Ovary (tissue), 3 donors: ENCODE results near the gene RIC1.
"Not testable (repeated sequence)": the region's sequence is repeated elsewhere in the genome, so short reads cannot be mapped to it uniquely, and the experiment has no call there.

Source experiments
- CTCF ChIP-seq, 3 donors: fragments of 450-650 bp in 2 of 3; fragments of 200-600 bp in 1 of 3; IDR thresholded peaks; one replicate each; pipeline versions ENCODE4 v1.5.1 to v1.8.0; 2016 to 2022; ENCODE audit warnings: antibody characterized with exemption in 3 of 3, mild to moderate bottlenecking in 1 of 3
- EP300 ChIP-seq: sonication (generic); formaldehyde crosslinking; IDR thresholded peaks from one replicate; pipeline ENCODE4 v1.6.1; 2017; ENCODE audit warnings: antibody characterized with exemption
- POLR2A ChIP-seq: fragments of 450-650 bp; IDR thresholded peaks from one replicate; pipeline ENCODE4 v1.6.1; 2017; ENCODE audit warnings: antibody characterized with exemption, mild to moderate bottlenecking, moderate library complexity
- donor health status: DM: no; HTN: no; CAD: no.

- TF ChIP-seq CTCF (IDR thresholded peaks at IDR 0.05); POLR2A; EP300: not testable (repeated sequence)
Observed at GRCh38 chr9:5627686-5628085, 1.2 kb upstream of the RIC1 start.
